ENCODE data around the gene SLC10A7.

The SLC10A7 gene

DNA sequence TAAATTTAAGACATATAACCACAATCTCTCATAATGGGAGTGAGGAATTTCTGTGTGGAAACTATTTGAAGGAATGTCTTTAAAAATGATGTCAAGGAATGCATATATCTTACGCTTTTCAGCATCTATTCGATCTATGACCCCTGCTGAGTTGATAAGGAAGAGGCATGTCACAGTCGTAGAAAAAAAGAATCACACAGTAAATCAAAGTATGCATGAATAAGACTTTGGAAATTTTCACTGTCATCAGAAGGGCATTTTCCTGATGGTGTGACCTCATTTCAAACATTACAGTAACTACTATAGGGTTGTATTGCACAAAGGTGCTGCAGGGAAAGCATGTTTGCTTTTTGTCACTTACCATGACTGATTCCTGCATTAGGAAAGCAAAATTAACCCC lies 265.9 kb downstream of the SLC10A7 start:
- DNase-seq (ENCODE audit: low read depth) = no peak

- no peak for DNase-seq (ENCODE audit: low read depth)
Measured at GRCh38 chr4:146255463-146255862, 266.3 kb downstream of the SLC10A7 start.

DNA sequence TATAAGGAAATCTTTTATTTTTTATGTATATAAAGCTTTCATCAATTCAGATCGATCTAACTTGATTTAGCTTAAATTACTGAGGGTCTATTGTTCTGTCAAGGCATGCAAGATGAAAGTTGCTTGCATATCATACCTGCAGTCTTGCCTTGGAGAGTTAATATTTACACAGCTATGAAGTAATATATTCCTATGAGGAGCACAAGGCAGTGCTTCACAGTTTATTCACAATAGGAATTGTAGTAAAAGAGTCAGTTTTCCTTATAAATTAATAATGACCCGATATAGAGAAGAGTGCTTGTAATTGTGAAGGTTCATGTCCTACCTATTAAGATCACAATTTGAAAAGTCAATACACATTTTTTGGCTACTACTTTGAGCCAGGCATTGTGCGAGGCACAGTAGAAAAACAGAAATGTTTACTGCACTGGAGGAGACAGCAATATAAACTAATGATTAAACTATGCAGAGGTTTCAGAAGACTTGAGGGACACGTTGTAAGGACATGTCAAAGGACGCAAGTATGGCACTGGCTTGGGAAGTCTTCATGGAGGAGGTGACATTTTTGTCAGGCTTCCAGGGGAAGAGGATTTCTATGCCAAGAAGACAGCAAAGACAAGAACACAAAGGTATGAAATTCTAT lies 268.6 kb downstream of the SLC10A7 start:
- no peak for DNase-seq (ENCODE audit: low read depth)

- DNase-seq (ENCODE audit: low read depth) = no peak
Measured at GRCh38 chr4:146247356-146247755, 274.4 kb downstream of the SLC10A7 start.

DNA sequence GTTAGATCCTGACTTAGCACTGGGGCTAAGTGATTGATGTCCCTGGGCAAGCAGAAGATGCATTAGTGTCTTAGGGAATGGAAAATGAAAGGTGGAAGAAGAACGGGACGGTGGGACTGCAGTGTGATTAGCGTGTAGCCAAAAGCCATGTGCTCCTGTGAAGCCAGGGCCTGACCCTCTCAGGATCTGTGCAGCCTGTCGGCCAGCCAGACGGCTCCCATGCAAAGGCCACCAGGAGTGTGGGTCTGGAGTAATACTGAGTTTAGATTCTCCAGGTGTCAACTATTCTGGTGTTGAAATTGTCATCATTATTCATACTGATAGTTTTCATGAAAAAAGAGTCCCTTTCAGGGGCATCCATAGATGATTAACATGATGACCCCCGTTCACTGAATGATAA lies 275.4 kb downstream of the SLC10A7 start:
- no peak for DNase-seq (ENCODE audit: low read depth)

DNA sequence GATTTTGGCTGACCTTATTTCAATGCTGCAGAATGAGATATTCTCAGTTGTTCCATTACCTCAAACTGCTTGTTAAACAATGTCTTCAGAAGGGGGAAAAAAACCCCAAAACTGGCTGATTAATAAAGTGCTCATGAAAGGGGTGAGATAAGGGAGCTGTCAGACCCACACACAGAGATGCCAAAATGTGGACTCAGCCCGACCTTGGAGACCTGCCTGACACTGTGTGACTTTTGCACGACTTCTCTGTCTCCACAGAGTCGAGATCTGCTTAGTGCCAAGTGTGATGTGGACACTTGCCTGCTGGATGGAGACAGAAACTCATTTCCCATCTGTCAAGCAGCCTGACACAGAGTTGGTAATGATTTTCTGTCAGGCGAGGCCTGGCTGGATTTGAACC lies 275.9 kb downstream of the SLC10A7 start:
- no peak for DNase-seq (ENCODE audit: low read depth)

GRCh38 chr4:146245246-146245645 lies 276.5 kb downstream of the SLC10A7 start:
- no peak for DNase-seq (ENCODE audit: low read depth)

DNA sequence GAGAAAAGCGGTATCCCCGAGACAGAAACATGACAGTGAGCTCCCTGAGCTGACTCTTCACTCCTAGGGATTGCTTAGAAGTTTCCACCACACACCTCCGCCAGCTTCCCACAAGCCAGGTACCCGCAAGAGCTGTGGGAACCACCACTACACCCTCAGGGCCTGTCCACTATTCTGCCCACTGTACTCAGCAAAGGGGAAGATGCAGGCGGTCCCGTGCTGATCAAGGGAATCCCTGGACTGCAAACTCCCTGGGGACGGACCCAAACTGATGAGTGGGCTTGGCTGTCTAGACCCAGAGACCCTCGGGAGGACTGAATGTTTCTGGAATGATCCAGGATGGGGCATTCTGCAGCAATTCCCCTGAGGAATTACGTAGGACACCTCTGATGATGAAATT lies 277.2 kb downstream of the SLC10A7 start:
- DNase-seq (ENCODE audit: low read depth) = no peak

- DNase-seq (ENCODE audit: low read depth) = no peak
Measured at GRCh38 chr4:146243883-146244277, 277.9 kb downstream of the SLC10A7 start.

DNA sequence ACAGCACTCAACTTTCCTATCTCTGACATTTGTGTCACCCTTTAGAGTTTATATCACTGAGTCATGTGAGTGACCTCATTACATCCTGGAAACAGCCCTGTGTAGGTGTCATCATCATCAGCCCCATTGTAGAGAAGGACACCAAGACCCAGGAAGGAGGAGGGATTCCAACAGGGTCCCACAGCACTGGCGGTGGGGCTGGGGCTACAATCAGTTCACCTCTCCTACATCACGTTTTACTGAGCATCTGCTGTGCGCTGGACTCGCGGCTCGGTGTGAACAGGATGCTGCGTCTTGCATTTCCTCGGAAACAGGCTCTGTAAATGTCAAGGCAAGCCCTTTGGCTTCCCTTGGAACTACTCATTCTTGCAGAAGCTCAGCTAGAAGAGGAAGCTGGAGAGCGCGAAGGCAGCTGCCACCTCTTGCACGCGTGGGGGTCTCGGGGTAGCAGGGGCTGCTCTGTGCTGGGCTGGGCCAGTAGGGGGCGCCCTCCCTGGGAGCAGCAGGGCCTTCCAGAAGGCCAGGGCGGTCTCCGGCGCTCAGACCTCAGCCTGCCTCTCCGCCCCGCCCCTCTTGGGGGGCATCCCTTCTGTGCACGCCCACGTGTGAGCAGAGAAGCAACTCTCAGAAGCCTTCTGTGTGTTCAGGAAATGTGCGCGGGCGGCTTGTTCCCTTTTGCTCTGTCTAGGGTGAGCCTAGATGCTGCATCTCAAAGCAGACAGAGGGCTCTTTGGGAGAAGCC lies 278.4 kb downstream of the SLC10A7 start:
- peak; percentile 18 for DNase-seq (ENCODE audit: low read depth)

DNA sequence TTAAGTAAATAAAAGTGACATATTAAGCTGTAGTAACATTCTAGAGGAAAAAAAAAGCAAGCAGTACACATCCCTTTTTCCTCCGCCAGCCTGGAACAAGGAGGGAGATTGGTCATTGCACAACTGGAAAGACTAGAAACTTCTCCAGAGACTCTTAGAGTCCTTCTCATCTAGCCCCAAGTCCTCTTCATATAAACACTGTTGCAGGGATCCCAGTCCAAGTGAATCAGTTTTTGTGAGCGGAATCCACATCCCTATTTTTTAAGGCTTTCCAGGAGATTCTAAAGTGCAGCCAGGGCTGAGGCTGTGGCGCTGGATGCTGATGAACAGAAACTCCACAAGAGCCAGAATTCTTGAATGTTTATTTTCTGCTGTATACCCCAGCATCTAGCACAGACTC lies 283.6 kb downstream of the SLC10A7 start:
- no peak for DNase-seq (ENCODE audit: low read depth)

GRCh38 chr4:146237092-146237491 lies 284.6 kb downstream of the SLC10A7 start:
- no peak for DNase-seq (ENCODE audit: low read depth)

DNA sequence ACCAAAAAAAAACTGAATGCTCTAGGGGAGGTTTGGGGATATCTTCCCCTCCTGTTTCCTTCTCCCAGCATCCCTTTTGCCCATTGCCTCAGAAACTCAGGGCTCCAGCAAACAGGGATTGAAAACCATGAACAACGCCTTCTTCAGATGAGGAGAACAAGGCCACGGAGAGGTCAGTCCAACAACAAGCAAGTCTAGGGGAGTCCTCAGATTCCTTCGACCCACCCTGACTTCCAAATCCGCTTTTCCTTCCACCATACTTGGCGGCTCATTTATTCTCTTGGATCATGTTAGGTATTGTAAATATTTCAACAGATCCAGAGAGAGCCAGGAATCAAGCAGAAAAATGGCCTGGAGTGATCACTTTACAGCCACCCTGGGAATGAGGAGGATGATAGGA lies 285.5 kb downstream of the SLC10A7 start:
- DNase-seq (ENCODE audit: low read depth) = no peak

DNA sequence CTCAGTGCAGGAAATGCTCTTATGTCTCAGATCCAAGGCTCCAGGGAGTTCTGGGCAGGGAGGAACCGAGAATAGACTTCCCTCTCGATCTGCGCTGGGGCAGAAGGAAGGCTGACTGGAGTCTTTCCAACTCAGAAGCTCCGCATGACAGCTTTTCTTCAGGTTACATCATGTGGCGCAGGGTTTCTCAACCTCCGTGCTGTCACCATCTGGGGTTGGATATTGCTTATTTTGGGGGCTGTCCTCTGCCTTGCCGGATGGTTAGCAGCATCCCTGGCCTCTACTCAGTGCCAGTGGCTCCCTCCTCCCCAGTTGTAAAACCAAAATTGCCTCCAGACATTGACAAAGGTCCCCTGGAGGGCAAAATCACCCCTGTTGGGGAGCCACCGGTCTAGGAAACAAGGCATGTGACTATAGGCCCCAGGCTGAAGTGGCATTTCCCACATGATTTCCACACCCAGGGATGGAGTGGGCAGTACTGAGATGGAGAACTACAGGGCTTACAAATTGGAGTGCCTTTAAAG lies 286.0 kb downstream of the SLC10A7 start:
- no peak for DNase-seq (ENCODE audit: low read depth)

- DNase-seq (ENCODE audit: low read depth) = no peak
Measured at GRCh38 chr4:146232131-146232722, 289.5 kb downstream of the SLC10A7 start.

DNA sequence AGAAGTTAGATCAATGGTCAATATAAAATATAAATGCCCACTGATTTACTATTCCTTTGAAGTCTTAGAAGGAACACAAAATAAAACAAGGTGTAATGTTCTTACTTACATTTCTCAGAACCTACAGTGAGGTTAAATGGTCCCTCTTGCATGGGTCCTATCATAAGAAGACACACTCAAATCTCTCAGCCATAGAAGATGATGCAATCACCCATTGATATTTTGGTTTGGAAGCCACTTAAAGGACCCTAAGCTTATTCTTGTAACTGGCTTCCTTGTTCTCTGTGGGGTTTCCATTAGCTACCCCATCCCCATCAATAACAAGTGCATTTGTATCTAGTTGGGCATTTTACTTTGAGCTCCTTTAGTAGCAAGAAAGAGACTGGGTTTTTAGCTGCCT lies 292.3 kb downstream of the SLC10A7 start:
- DNase-seq (ENCODE audit: low read depth) = no peak

DNA sequence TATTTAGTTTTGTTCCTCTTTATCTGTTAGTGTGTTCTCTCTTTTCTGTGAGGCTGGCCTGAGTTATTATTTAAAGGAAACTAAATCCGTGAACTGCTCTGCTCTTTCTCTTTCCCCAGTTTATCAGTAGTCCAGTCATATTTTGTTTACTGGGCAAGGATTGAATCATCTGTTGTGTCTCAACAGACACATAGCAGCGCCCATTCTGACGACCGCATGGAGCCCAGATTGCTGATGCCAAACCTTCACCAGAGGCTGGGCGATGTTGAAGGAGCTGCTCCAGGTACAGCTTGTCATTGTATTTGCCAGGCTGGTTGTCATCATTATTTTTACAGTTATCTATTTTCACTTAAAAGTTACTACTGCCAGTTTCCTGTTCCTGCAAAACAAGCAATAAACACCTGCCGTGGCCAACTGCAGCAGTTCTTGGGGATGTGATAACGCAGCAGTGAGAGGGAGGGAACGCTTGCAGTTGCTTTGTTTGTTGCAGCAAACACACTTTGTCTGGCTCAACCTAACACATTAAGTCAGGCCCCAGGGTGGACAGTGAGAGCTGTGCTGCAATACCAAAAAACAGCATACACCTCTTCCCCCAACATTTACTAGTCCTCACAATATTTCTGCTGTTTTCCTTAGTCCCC lies 297.3 kb downstream of the SLC10A7 start:
- DNase-seq (ENCODE audit: low read depth) = no peak

DNA sequence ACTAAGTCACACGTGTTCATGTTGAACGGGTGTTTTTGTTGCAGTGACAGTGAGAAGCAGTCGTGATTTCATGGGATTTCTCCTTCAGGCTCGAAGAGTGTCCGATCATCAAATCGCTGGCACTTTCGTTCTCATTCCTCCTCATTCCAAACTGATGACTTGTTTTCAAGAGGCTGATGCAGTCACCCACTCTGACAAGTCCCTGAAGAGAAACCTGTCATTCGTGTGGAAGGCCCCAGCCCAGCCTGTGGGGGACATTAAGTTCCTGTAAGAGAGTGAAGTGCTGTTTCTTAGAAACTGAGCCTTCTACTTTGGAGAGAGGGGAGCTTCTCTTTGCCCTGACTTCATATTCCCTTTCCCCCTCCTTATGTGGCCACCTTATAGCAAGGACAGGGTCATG lies 299.4 kb downstream of the SLC10A7 start:
- no peak for DNase-seq (ENCODE audit: low read depth)

GRCh38 chr4:146214238-146214637 lies 307.5 kb downstream of the SLC10A7 start, which contains the start of gene REELD1:
Gene REELD1 (plus strand): TSS chr4:146214538. CDS start chr4:146216953, 2,415 bp downstream.
- DNase-seq (ENCODE audit: low read depth) = no peak

DNA sequence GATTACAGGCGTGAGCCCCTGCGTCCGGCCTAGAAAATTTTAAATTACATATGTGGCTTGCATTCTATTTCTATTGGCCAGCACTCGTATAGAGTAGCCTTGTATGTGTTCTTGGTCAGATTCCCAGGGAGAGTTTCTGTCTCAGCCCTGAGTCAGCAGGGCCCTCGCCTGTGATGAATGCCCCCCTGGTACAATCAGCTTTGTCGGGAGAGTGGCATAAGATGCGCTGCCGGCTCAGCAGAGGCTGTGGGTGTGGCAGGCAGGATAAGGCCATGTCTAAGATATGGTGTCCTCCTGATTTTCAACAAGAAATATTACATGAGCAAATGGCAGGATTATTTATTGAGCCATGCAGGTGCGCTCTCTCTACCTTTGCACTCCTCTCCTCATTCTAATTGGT lies 309.0 kb downstream of the SLC10A7 start:
- no peak for DNase-seq (ENCODE audit: low read depth)

DNA sequence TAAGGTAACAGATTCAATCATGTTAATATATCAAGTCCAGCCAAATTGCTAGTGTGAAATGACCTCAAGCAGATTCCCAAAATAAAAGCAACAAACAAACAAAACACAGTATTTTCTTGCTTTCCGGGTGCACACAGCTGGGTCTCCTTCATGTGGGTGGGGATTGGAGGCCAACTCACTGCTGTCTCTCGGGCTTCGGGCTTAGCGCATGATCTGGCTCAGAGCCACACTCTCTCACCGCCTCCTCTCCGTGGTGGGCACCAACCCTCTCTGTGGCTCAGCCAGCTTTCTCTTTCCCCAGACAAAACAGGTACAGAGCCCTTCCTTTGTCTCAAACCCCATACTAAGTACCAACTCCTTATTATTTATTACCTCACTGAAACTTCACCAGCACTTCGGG lies 310.3 kb downstream of the SLC10A7 start:
- DNase-seq (ENCODE audit: low read depth) = no peak

DNA sequence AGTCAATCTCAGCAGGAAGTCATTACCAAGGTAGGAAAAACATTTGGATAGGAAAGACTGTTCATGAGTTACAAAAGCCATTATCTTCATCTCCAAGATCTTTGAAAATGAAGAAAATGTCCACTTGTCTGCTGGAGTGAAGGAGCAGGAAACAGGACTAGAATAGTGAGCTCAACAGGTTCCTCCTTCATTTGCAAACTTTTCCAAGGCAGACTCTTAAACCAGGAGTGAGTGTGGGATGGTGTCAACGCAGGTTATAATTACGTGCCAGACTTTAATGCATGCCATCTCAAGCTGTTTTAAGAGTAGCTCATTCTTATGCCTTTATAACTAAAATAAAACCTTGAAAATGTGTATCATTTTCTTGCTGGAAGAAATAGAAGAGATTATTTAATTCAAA lies 310.9 kb downstream of the SLC10A7 start:
- no peak for DNase-seq (ENCODE audit: low read depth)

DNA sequence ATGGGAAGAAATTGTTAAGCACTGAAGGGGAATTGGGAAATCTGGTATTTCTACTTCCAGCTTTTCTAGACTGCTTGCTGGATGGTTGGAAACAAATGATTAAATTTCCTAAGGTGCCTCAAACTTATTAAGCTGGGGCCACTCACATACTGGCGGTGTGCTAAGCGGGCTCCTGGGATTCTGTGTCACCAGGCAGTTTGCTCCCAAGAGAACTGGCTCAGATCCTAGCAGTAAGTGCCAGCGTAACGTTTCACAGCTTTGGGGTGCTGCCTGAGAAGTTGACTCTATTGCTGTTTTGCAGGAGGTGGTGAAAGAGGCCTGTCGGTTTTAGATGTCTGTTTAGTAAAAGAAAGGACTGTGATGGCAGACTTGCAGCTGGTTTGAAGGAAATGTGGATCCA lies 314.3 kb downstream of the SLC10A7 start:
- no peak for DNase-seq (ENCODE audit: low read depth)

All from activated T-cell treated with anti-CD3 and anti-CD28 coated beads for 1 hour (primary cell).